Liver (tissue), 9 donors: ENCODE data around the gene LCN2. TPM values are rescaled to one million over a fixed set of nuclear protein-coding genes. Genes with fewer than 3 reads are reported as not detected.

Source experiments
- DNase-seq: peaks from one replicate; pipeline ENCODE4 v3.0.0-alpha.2; 2017; ENCODE audit warnings: low spot score
- H3K27ac ChIP-seq, 2 donors: one replicate each; pipeline ENCODE4 v1.7.0; 2013; ENCODE audit warnings: inconsistent platforms in 2 of 2, low read length in 2 of 2, control low read depth in 1 of 2, low read depth in 1 of 2, mild to moderate bottlenecking in 1 of 2
- H3K27me3 ChIP-seq, 4 donors: one replicate each; pipeline versions ENCODE4 v1.6.1 to v1.7.0; 2013; ENCODE audit warnings: low read length in 3 of 4, inconsistent platforms in 1 of 4, mild to moderate bottlenecking in 1 of 4, moderate library complexity in 1 of 4; ENCODE audit not compliant: control insufficient read depth in 4 of 4, insufficient read depth in 4 of 4
- H3K36me3 ChIP-seq, 4 donors: one replicate each; pipeline versions ENCODE4 v1.6.1 to v1.7.0; 2013; ENCODE audit warnings: low read length in 3 of 4, mild to moderate bottlenecking in 3 of 4, low read depth in 1 of 4, moderate library complexity in 1 of 4; ENCODE audit not compliant: control insufficient read depth in 4 of 4, insufficient read depth in 3 of 4
- H3K4me1 ChIP-seq, 4 donors: one replicate each; pipeline versions ENCODE4 v1.6.1 to v1.7.0; 2013; ENCODE audit warnings: low read length in 3 of 4, mild to moderate bottlenecking in 3 of 4, moderate library complexity in 1 of 4; ENCODE audit not compliant: control insufficient read depth in 4 of 4, insufficient read depth in 4 of 4
- H3K4me3 ChIP-seq, 3 donors: one replicate each; pipeline versions ENCODE4 v1.6.1 to v1.7.0; 2013; ENCODE audit warnings: low read length in 3 of 3, control low read depth in 1 of 3, low read depth in 1 of 3, mild to moderate bottlenecking in 1 of 3
- H3K9ac ChIP-seq, 2 donors: one replicate each; pipeline ENCODE4 v1.7.0; 2013; ENCODE audit warnings: low read length in 2 of 2, mild to moderate bottlenecking in 2 of 2, moderate library complexity in 2 of 2, control low read depth in 1 of 2, low read depth in 1 of 2
- H3K9me3 ChIP-seq, 4 donors: one replicate each; pipeline versions ENCODE4 v1.6.1 to v1.7.0; 2013; ENCODE audit warnings: low read length in 3 of 4; ENCODE audit not compliant: control insufficient read depth in 4 of 4
- ATF3 ChIP-seq: IDR thresholded peaks from 2 replicates; pipeline ENCODE4 v1.6.1; 2016; ENCODE audit warnings: antibody characterized with exemption
- CTCF ChIP-seq: fragments of 150-350 bp; IDR thresholded peaks from 2 replicates; pipeline ENCODE4 v1.5.1; 2017; ENCODE audit warnings: improper control_type of control experiment, low read depth, low read length; ENCODE audit not compliant: missing input control
- EGR1 ChIP-seq, 2 donors: IDR thresholded peaks; 2 replicates each; pipeline ENCODE4 v1.6.1; 2016 to 2018; ENCODE audit warnings: antibody characterized with exemption in 2 of 2, low read depth in 2 of 2
- FOXA1 ChIP-seq: IDR thresholded peaks from 2 replicates; pipeline ENCODE4 v1.6.1; 2016; ENCODE audit warnings: antibody characterized with exemption
- FOXA2 ChIP-seq: IDR thresholded peaks from 2 replicates; pipeline ENCODE4 v1.6.1; 2016; ENCODE audit warnings: antibody characterized with exemption
- GABPA ChIP-seq, 2 donors: IDR thresholded peaks in 1 of 2; conservative IDR thresholded peaks in 1 of 2; 2 replicates each; pipeline ENCODE4 v1.6.1; 2016; ENCODE audit warnings: antibody characterized with exemption in 2 of 2, mild to moderate bottlenecking in 1 of 2, moderate library complexity in 1 of 2
- HNF4A ChIP-seq, 2 donors: conservative IDR thresholded peaks; 2 replicates each; pipeline ENCODE4 v1.6.1; 2016; ENCODE audit warnings: antibody characterized with exemption in 2 of 2, mild to moderate bottlenecking in 2 of 2
- HNF4G ChIP-seq: IDR thresholded peaks from 2 replicates; pipeline ENCODE4 v1.6.1; 2016; ENCODE audit warnings: antibody characterized with exemption
- JUND ChIP-seq, 2 donors: IDR thresholded peaks; 2 replicates each; pipeline ENCODE4 v1.6.1; 2016; ENCODE audit warnings: antibody characterized with exemption in 2 of 2
- MAX ChIP-seq: IDR thresholded peaks from 2 replicates; pipeline ENCODE4 v1.6.1; 2016; ENCODE audit warnings: antibody characterized with exemption
- NR2F2 ChIP-seq: IDR thresholded peaks from 2 replicates; pipeline ENCODE4 v1.6.1; 2016; ENCODE audit warnings: antibody characterized with exemption
- RAD21 ChIP-seq, 2 donors: IDR thresholded peaks; 2 replicates each; pipeline ENCODE4 v1.6.1; 2016; ENCODE audit warnings: antibody characterized with exemption in 2 of 2, mild to moderate bottlenecking in 2 of 2
- REST ChIP-seq: IDR thresholded peaks from 2 replicates; pipeline ENCODE4 v1.6.1; 2016; ENCODE audit warnings: antibody characterized with exemption, mild to moderate bottlenecking
- RXRA ChIP-seq, 2 donors: IDR thresholded peaks; 2 replicates each; pipeline ENCODE4 v1.6.1; 2017 to 2018; ENCODE audit warnings: antibody characterized with exemption in 2 of 2, mild to moderate bottlenecking in 1 of 2
- SP1 ChIP-seq: IDR thresholded peaks from 2 replicates; pipeline ENCODE4 v1.6.1; 2018; ENCODE audit warnings: antibody characterized with exemption, mild to moderate bottlenecking
- TAF1 ChIP-seq: conservative IDR thresholded peaks from 2 replicates; pipeline ENCODE4 v1.6.1; 2016; ENCODE audit warnings: antibody characterized with exemption, mild to moderate bottlenecking
- YY1 ChIP-seq: IDR thresholded peaks from 2 replicates; pipeline ENCODE4 v1.6.1; 2016; ENCODE audit warnings: antibody characterized with exemption, mild to moderate bottlenecking
- ZBTB33 ChIP-seq: IDR thresholded peaks from 2 replicates; pipeline ENCODE4 v1.6.1; 2016; ENCODE audit warnings: antibody characterized with exemption
- WGBS: extraction: QIAGEN DNeasy Blood & Tissue Kit; methylation state at CpG from one replicate; pipeline ENCODE4 v1.1.7; 2013; 5-methylcytosine and 5-hydroxymethylcytosine counted together
- polyA plus RNA-seq, 2 donors: library from polyadenylated mRNA; stranded (reverse) in 1 of 2; unstranded in 1 of 2; fragments of 200-250 nt in 1 of 2; fragments of >200 nt in 1 of 2; fragmentation: Nextera tagmentation in 1 of 2; extraction: Ambion mirVana in 1 of 2; gene quantifications; one replicate each; pipeline versions ENCODE4 v1.2.1 to v1.2.3, GENCODE V29; 2013 to 2015
- total RNA-seq, 2 donors: library from RNA; depleted of rRNA; stranded (reverse); fragments of >200 nt; gene quantifications; one replicate each; pipeline ENCODE4 v1.2.3, GENCODE V29; 2014
- donor health status: healthy.
- donor health status: healthy.
- donor health status: healthy.
- donor health status: healthy.
- donor health status: healthy.

LCN2 gene
- total RNA-seq = 1 to 10 TPM; 7.0 to 10.0 TPM
- polyA plus RNA-seq = 10 to 100 TPM; 10.8 to 64.5 TPM

GRCh38 chr9:128149001-128149701 is at the start of gene LCN2:
LCN2 (plus strand) TSS chr9:128149453; CDS start chr9:128149526, 73 bp downstream.
- no peaks in the 10 kb centered on the region for H3K9me3 ChIP-seq
- H3K4me3 ChIP-seq = no peak within 1 kb of the TSS
- peaks cover 8 to 13% (median 10%) of the 10 kb centered on the region in 4 donors for H3K4me1 ChIP-seq
- peak within 1 kb of the TSS; percentile 15 to 39 for H3K27ac ChIP-seq
- no peak within 1 kb of the TSS for H3K9ac ChIP-seq
- H3K27me3 ChIP-seq = no peaks in the 10 kb centered on the region
- H3K36me3 ChIP-seq = no peaks in the 10 kb centered on the region
- no peak for DNase-seq
- no peak for TF ChIP-seq YY1
- no peak for TF ChIP-seq FOXA1
- no peak for TF ChIP-seq REST
- TF ChIP-seq ATF3 = no peak
- TF ChIP-seq GABPA (IDR thresholded peaks at IDR 0.05 in 1 of 2, conservative IDR thresholded peaks at IDR 0.05 in 1 of 2) = no peak
- peak; percentile 69 for TF ChIP-seq SP1
- TF ChIP-seq TAF1 = no peak
- no peak for TF ChIP-seq FOXA2
- peak in 1 of 2 donors; percentile 17 for TF ChIP-seq EGR1 (IDR thresholded peaks at IDR 0.05; ENCODE audit: low read depth in 2 of 2)
- TF ChIP-seq RXRA (IDR thresholded peaks at IDR 0.05) = peak; percentile 60 to 69
- TF ChIP-seq NR2F2 = peak; percentile 52
- no peak for TF ChIP-seq RAD21 (IDR thresholded peaks at IDR 0.05)
- no peak for TF ChIP-seq JUND (IDR thresholded peaks at IDR 0.05)
- no peak for TF ChIP-seq ZBTB33
- TF ChIP-seq CTCF = no peak
- no peak for TF ChIP-seq MAX
- TF ChIP-seq HNF4G = no peak
- TF ChIP-seq HNF4A (conservative IDR thresholded peaks at IDR 0.05) = peak; percentile 38 to 58
- 34% methylated on average over 9 of the region's 9 CpGs for WGBS
